Measurements from ENCODE around the gene ABHD5.

Gene ABHD5

DNA sequence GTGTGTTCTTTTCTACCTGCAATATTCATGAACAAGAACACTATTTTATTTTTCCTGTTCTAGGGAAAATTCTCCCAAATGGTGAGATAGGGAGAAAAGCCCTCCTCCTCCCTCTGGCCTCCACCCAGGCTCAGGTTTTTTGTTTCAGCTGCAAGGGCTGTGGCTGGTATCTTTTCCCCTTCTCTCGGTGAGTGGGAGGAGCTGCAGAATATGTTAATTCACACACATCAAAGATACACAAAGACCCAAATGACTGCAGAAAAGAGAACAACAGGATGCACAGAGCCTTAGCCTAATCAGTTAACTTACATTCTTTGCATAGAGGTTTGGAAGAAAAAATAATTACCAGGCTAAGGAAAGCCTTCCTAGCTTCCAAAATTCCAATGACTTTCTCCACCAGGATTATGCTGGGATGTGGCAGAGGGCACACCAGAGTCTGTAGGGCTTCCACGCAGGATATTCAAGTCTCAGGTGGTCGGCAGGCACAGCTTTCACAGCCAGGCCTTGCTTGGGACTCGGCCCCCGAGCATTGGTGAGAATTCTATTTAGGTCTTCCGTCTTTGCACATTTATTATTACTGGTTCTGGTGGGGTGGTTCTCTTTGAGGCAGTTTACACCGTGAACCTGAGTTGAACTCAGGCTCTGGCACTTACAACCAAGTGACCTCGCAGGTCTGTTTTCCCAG, 64.9 kb downstream of the ABHD5 start:
- no peak for DNase-seq

DNA sequence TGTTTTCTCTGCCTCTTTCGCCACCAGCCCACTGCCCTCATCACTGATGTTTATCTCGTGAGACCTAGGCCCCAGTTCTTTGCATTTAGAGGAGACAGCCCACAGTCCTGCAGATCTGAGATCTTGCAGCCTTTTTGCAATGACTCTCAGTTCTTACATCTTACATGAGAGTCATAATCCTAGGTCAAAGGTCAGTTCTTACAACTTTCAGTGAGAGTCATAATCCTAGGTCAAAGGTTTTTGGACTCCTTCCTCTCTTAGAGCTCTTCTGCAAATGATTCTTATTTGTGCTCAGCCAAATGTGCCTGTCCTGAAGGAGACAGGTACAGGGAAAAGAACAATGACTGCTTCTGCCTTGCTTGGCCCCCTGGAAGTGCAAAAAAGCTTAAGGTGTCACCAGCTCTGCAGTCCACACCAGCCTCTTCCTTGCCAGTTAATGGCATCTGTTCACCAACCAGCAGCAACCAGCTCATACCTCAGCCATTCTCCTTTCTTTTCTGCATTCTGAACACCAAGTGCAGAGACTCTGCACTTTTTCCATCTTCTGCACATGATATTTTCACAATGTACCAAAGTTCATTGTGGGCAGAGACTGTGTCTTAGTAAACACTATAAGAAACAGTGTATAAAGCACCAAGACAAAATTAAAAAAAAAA, 67.1 kb downstream of the ABHD5 start:
- no peak for DNase-seq

DNA sequence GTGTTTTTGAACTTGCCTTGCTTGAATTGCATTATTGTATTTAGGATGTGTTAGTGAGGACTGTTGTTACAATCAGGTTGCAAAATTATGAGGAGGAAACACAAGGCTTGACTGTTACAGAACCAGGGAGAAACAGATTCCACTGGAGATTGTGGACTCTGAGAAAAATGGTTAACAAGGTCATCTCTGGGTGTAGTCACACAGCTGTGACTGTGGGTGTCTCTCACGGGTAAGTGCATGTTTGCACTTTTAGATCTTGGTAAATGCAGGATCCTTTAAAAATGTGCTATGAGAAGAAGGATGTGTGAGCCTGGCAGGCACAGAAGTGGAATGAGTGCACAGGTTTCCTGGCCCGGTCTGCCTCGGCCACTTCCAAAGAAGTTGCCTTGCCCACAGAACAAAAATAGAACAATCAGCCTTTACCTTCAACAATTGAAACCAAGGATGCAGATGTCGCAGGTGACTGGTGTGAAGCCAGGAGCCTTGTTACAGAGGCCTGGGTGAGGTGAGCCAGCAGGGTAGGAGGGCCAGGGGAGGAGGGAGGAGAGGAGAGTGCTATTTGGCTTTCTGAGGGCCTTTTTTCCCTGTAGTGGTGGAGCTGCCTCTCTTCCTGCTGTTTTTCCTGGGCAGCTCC, 68.0 kb downstream of the ABHD5 start:
- DNase-seq: no peak

DNA sequence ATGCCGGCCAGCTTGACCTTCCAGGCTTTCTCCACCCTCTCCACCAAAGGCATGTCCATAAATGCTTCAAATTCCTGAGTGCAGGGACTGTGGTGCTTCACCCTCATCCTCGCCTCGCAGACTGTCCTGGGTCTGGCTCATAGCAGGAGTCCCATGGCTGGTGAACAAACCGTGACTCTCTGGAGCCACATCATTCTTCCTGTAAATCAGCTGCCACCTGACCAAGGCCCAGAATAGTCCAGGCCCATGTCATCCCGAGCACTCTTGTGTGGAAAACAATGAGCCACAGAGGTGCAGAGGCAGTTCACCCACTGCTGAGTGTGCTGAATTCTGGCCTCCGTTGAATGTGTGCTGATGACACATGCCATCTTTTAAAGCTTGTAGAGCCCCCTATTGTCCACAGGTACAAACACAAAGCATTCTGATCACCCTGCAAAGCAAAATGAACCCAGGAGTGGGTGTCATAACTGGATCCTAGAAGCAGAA, 68.6 kb downstream of the ABHD5 start:
- DNase-seq: peak in 1 of 56 donors; percentile 40

DNA sequence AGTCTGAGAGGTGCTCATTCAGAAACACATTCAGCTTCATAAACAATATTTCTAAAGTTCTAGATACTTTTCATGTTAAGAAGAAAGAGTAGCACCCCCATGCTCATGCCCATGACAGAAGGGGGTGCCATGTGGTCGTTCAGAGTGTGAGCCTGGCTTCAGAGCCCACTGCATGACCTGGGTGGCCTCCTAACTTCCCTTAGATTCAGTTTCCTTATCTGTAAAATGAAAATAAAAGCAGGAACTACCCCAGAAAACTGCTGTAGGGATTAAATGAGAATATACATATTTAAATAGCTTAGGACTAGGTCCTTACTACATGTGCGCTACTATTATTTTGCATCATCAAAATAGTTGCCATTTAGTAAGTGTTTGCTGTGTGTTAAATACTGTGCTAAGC, 69.2 kb downstream of the ABHD5 start:
- no peak for DNase-seq

DNA sequence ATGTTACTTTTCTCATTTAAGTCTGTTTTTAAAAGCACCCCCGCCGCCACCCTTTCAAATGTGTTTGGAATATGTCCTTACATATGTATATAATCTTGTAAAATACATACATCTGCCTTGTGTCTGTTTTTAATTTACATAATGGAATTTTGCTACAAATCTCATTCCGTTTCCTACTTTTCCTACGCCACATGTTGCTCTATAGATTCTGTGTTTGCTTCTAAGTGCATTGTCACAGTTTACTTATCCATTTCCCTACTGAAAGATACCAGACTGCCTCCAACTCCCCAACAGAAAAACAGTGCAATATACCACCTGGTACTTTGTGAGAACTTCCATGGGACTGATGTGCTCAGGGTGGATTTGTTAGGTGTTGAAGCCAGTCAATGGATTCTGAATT, 70.2 kb downstream of the ABHD5 start:
- no peak for DNase-seq

DNA sequence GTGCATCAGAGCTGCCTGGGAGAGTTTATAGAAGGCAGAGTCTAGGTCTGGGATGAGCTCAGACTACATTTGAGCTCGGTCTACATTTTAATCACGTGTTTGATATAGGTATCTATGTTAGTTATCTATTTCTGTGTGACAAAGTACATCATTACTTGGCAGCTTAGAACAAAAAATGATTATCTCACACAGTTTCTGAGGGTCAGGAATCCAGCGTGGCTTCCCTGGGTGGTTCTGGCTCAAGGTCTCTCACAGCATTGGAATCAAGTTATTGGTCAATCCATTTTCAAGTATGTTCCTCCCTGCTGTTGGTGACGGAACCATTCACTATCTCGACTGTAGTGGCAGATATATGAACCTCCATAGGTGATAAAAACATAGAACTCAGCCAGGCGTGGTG, 71.7 kb downstream of the ABHD5 start:
- DNase-seq: no peak

DNA sequence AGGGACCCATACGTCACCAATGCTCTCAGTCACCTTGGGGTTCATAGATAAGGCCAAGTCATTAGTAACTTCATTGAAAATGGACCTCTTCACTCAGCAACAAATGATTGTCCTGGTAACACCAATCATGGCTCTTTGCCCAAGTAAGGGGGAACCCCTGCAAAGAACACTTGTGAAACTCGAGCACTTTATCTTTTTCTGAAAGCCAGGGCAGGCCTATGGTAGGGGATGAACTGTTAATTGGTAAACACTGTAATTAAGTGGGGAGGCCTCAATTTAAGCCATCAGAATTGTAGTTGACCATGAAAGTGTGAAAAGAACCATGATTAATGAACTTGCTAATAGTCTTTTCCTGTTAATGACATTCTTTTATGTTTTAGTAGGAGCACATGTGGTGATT, 73.3 kb downstream of the ABHD5 start:
- no peak for DNase-seq

DNA sequence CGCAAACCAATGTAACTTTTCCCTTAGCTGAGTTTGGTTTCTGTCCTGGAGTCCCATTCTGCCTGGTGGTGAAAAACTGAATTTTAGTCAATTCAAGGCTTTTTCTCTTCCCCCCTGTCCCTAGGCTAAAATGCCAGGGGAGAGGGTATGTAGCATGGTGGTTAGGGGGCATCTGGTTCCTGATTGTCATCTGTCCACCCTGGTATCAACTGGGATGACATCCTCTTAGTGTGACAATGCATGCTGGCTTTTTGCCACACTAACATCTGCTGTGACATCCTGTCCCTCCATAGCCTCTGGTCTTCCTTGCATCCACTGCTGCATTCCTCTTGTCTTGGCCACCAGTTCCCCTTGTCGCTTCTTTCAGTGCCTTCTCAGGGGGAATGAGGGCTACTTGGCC, 73.7 kb downstream of the ABHD5 start:
- no peak for DNase-seq

DNA sequence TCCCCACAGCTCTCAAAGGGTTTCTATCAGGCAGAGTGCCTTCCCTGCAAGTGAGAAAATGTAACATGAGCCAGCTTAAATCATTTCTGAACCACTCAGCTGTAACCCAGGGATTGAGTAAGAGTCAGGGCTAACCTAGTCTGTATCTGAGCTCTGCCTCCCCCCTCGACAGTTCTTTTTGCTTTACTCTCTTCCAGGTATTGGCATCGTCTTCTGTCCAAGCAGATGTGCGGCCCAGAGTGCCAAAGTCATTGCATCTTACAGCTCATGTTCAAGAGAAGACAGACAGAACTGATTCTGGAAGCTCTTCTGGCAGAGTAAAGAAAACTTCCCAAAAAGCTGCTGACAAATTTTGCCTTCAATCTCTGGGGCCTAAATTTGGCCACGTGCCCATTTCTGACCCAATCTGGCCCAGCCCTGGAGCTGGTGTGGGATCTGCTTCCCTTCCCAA, 74.8 kb downstream of the ABHD5 start:
- no peak for DNase-seq

DNA sequence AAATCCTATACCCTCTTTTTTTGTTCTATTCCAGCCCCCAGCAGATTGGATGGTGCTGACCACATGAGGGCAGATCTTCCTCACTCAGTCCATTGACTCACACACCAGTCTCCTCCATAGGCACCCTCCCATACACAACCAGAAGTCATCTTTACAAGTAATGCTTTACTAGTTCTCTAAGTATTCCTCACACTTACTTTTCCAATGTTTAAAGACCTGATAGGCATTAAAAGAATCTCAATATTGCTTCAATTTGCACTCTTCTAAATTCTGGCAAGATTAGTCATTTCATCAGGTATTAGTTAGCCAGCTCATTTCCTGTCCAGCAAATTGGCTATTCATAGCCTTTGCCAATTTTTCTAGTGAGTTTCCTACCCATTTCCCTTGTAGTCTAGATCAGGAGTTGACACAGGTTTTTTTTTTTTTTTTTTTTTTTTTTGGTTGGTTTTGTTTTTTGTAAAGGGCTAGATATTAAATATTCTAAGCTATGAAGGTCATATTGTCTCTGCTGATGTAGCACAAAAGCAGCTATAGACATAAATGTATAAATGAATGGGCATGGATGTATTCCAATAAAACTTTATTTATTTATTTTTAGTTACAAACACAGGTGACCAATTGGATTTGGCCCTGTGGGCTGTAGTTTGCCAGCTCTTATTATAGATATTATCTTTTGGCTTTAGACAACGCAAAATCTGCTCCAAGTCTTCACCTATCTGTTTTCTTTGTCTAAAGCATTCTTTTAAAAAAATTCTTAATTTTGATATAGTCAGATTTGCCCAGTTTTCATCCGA, 76.1 kb downstream of the ABHD5 start:
- DNase-seq: no peak

DNA sequence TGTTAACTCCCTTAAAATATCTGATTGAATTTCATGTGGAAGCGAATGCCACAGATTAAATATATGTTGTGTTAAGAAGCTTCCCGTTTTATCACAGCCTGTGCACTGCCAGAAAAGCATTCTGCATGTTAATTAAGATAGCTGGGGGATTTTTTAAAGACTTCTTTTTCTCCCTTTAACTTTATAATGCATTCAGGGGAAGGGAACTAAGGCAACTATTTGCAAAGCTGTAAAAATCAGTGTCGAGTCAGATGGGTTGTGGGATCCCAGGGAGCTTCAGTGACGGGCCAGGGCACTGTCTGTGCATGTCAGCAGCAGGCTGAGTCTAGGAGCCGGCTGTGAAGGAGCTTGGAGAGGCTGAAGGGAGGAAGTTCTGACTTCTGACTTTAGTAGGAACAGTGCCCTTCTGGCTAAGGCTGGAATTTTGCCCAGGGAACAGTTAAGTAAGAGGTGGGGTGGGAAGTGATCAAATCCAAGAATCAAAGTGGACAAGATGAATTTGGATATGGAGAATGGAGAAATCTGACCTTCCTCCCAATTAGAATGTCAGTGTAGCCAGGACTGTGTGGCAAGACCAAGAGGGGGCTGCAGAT, 77.7 kb downstream of the ABHD5 start:
- DNase-seq: peak in 1 of 56 donors; percentile 1

DNA sequence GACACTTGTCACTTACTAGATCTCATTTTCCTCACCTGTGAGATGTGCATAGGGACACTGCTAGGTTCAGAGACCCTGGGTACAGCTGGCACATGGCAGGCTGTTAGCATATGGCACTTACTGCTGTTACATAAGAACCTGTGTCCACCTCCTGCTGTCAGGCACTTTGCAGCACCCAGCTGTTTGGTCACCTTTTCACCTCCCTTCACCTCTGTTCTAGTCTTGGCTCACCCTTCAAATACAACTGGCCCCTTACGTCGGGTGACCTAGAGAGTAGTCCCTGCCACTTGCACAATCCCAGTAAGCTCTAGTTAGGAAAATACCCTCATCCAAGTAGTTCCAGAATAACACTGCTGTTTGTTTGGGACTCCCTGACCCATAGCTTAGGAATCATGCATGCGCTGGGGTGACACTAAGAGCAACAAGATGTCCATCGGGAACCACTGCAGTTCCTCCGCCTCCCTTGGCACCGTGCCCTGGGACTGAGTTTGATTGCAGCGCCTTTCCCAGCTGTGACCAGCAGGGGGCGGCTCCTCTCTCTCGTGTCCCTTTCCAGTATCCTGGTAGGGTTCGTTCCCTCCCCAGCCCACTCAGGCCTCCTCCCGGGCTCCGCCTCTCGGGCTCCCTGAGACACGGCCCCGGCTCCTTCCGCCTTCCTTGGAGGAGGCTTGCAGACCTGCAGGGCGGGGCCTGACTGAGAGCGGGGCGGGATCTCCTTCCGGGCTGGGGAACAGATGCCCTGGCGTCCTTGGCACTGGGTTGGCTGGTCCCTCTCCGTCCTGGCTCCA, 78.6 kb downstream of the ABHD5 start:
- peak in 55 of 56 donors; percentile 29 to 95 (median 76) for DNase-seq

DNA sequence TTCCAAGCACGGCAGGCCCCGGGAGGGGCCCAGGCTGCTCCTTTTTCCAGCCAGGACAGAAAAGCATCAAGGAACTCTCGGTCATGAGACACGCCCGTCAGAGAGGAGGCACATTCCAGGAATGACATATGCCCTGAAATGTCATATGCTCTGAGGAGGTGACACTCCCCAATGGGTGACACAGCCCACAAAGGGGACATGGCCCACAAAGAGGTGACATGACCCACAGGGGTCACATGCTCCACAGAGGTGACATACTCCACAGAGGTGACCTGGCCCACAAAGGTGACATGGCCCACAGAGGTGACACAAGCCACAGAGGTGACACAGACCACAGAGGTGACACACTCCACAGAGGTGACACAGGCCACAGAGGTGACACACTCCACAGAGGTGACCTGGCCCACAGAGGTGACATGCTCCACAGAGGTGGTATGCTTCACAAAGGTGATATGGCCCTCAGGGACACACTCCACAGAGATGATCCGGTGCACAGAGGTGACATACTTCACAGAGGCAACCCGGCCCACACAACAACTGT, 79.2 kb downstream of the ABHD5 start:
- peak in 1 of 56 donors; percentile 56 for DNase-seq

DNA sequence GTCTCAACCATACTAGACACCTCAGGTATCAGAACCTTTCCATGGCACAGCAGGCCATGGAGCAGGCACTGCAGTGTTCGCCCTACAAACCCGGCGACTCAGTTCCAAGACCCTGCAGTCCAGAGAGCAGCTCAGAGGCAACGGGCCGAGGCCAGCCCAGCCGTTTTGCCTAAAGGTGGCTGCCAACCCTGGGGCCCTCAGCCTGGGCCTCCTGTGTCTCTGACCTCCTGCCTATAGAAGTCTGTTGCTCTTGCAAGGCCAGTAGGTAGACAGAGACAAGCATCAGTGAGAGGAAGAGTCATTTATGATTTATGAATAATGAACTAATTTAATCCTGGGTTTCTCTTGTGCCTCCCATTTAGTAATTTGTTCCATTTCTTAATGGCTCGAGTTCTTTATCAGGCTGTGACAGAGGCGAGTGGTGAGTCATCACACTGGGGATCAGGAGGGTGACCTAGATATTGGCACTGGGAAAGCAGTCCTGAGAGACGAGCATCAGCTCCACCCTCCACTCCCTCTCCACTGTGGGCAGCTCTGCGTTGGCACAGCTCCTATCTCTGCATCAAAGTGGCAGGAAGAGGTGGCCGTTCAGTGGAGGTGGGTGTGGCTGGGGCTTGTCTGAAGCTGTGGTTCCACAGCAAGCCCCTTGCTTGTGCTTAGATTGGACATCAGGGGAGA, 79.8 kb downstream of the ABHD5 start:
- peak in 5 of 56 donors; percentile 6 to 21 (median 18) for DNase-seq

DNA sequence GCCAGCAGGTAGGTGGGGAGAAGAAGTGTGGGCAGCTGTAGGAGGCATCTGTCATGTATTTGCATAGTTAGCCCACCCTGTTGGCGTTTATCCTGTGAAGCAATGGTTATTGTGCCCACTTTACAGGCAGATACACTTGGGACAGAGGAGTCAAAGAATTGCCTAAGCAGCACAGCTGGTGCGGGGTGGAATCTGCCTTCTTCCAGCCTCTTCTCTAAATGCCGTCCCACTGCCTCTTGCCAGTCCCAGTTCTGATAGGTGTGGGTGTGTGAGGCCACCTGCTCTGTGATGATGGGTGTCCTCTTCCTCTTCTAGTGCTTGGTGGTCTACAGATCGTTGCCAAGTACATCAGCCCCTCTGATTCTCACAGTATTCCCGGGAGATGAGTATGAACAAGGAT, 80.9 kb downstream of the ABHD5 start:
- no peak for DNase-seq

DNA sequence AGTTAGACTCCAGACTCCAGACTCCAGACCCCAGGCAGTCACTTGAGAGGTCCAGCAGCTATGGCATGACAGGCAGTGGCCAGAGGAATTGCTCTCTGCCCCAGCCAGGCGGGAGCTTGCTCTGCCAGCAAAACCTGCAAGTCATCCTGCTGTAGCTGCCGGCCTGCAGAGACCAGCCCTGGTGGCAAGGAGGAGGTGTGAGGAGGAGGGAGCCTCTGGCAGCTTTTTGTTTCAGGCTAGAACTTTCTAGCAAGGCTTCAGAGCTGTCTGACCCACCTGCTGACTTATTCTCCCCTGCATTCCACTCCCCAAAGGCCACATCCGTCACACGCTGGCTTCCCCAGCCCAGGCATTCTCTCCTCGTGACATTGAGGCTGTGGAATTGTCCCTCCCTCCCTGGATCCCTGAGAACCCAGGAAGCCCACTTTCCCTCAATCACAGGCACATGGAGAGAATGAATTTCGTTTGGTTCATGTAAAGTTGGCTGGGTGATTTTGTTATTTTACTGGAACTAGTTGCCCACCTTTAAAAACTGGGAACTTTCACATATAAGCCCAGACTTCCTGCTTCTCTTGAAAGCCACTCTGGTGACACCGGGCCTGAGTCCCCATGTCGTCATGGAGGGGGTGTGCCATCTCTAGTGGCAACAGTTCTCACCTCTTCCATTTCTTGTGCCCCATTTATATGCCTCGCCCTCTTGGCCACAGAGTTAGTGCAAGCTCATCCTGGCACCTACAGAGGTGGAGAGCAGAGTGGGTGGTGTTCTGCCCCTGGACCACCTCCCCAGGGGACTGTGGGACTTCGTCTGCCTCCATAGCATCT, 82.7 kb downstream of the ABHD5 start:
- DNase-seq: peak in 7 of 56 donors; percentile 6 to 42 (median 8)

DNA sequence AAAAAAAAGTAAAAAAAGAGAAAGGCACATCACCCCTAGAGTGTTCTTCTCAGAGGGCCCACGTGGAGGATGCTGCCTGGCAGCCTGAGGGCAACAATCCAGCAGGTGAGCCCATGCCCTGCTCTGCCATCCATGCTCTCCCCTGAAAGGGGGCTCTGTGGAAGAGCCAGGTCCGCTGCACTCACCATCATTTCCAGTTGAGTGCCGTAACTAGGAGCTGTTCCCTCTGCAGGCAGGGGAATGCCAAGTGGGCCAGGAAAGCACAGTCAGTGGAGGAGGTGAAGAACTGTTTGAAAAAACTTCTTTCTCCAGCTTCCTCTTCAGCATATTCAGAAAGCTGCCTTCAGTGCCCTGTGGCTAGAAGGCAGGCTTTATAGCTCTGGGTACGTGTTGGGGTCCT, 84.1 kb downstream of the ABHD5 start:
- DNase-seq: peak in 10 of 56 donors; percentile 2 to 32 (median 12)

DNA sequence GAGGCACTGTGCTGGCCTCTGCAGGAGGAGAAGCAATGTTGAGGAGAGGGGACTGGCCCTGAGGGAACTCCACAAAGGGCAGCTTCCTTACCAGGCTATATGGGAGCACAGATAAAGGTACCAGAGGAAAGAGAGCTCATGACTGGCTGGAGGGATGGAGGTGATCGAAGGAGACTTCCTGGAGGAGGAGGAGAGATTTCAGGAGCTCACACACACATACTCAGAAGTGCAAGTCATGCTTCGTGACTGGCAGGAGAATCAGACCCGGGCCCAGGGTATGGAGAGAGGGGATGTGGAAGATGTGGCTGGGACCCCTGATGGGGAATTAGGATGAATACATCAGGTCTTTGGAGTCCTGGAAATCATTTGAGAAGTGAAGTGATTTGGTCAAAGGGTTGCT, 85.4 kb downstream of the ABHD5 start:
- no peak for DNase-seq
